ENCODE data around the gene TAF1B. TPM values are rescaled to one million over a fixed set of nuclear protein-coding genes. Genes with fewer than 3 reads are reported as not detected.

TAF1B gene
- total RNA-seq, 2 experiments from 2014 or later: 49.4 to 54.7 TPM

DNA sequence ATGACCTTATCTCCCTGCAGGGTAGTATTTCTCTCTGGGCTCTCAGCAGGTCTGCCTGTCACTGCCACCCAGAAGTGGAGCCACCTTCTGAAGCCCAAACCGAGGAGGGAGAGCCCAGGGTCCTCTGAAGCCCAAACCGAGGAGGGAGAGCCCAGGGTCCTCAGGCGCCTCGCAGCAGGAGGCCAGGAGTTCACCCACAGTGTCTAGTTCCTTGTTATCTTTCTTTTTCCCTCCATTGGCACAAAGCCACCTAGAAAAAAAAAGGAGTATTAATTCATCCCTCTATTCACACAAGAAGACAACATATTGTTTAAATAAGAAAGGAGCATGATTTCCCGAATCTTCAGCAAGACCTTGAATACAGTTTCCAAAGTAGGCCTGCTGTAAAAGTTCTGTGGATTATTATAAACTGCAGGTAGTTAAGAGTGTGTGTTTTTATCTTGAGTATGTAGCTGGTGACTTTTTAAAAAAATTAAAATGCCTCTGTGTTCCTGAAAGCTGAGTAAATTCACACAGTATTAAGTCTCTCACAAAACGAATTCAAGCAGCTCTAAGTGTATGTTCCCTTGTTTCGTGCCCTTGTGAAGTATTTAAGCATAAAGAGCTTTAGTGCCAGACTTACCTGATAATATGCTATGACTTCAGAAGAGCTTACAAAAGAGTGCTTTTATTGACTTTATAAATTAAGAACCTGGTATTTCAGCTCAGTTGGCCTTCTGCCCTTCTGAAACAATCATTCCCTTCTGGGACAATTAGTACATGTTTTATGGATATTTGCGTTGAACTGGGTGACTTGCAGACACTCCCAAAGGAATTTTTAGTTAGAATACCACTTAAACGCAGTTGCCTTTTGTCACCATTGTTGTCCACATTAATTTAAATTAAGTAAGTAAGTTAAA is 96.6 kb downstream of the TAF1B start:
- H3K27ac Mint-ChIP-seq: no peak overlapping the region
- peaks cover 8% of the 10 kb centered on the region for H3K27me3 Mint-ChIP-seq
- no peak overlapping the region for H3K4me3 Mint-ChIP-seq
- H3K4me1 Mint-ChIP-seq: peaks cover 5% of the 10 kb centered on the region
- POLR2A ChIA-PET: interaction anchor here (0.6 kb wide), 1 partner anchor 383 kb away, joined by 3 read pairs; no protein-coding TSS in a partner anchor
- no peaks in the 10 kb centered on the region for H3K9me3 Mint-ChIP-seq
- DNase-seq: no peak
- CTCF ChIA-PET: interaction anchor here (1.1 kb wide), 1 partner anchor 141 kb away, joined by 3 read pairs; no protein-coding TSS in a partner anchor
- H3K36me3 Mint-ChIP-seq (ENCODE audit: low read depth): peaks cover 12% of the 10 kb centered on the region

GRCh38 chr2:9941196-9941995 is 98.1 kb downstream of the TAF1B start:
- DNase-seq: no peak
- Mint-ChIP-seq H3K27ac (no peak overlapping the region), H3K4me3 (no peak overlapping the region), H3K36me3 (ENCODE audit: low read depth) (peaks cover 5% of the 10 kb centered on the region), H3K9me3 (no peaks in the 10 kb centered on the region), H3K27me3 (peaks cover 22% of the 10 kb centered on the region), H3K4me1 (peaks cover 5% of the 10 kb centered on the region)
- CTCF ChIA-PET: interaction anchor here (2.5 kb wide), 1 partner anchor 27 kb away, joined by 6 read pairs; no protein-coding TSS in a partner anchor
- POLR2A ChIA-PET: no interaction called here

DNA sequence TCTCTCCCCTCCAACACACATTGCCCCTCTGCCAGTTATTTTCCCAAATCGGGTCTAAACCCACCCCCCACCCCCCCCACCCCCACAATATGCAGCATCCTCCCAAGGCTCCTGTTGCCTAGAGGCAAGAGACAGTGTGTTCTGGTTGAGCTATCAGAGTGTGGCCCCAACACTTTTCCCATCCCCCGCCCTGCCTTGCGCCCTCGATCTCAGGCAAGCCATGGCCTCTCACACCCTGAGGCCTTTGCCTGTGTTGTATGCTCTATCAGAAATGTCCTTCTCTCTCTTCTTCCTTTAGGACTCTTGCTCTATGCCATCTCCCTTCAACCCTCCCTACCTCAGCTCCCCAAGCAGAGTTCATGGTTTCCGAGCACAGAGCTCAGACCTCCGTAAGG is 98.7 kb downstream of the TAF1B start:
- Mint-ChIP-seq H3K4me1 (peaks cover 5% of the 10 kb centered on the region), H3K4me3 (no peak overlapping the region), H3K27ac (no peak overlapping the region), H3K27me3 (peaks cover 26% of the 10 kb centered on the region), H3K36me3 (ENCODE audit: low read depth) (peaks cover 2% of the 10 kb centered on the region), H3K9me3 (no peaks in the 10 kb centered on the region)
- POLR2A ChIA-PET: no interaction called here
- DNase-seq: no peak
- CTCF ChIA-PET: interaction anchor here (1.9 to 2.5 kb wide), 2 partner anchors 27 to 128 kb away, joined by 4 to 6 read pairs; no protein-coding TSS in a partner anchor

- no peaks in the 10 kb centered on the region for H3K9me3 Mint-ChIP-seq
- H3K4me1 Mint-ChIP-seq: peaks cover 5% of the 10 kb centered on the region
- ChIA-PET CTCF (interaction anchor here (1.0 to 2.7 kb wide), 2 partner anchors 41 to 128 kb away, joined by 5 to 15 read pairs; no protein-coding TSS in a partner anchor), POLR2A (interaction anchor here (1.1 kb wide), 1 partner anchor 16 kb away, joined by 3 read pairs; no protein-coding TSS in a partner anchor)
- no peak for DNase-seq
- no peak overlapping the region for H3K4me3 Mint-ChIP-seq
- peaks cover 37% of the 10 kb centered on the region for H3K27me3 Mint-ChIP-seq
- no peak overlapping the region for H3K27ac Mint-ChIP-seq
- no peaks in the 10 kb centered on the region for H3K36me3 Mint-ChIP-seq (ENCODE audit: low read depth)
Measured at GRCh38 chr2:9944330-9944758, 101.1 kb downstream of the TAF1B start.

GRCh38 chr2:9945596-9945995 is 102.3 kb downstream of the TAF1B start:
- Mint-ChIP-seq H3K27ac (no peak overlapping the region), H3K4me3 (no peak overlapping the region), H3K9me3 (no peaks in the 10 kb centered on the region), H3K27me3 (peaks cover 46% of the 10 kb centered on the region), H3K4me1 (peaks cover 8% of the 10 kb centered on the region), H3K36me3 (ENCODE audit: low read depth) (no peaks in the 10 kb centered on the region)
- ChIA-PET POLR2A (no interaction called here), CTCF (interaction anchor here (2.7 kb wide), 1 partner anchor 39 kb away, joined by 15 read pairs; no protein-coding TSS in a partner anchor)
- DNase-seq: no peak

- H3K4me1 Mint-ChIP-seq: peaks cover 5% of the 10 kb centered on the region
- POLR2A ChIA-PET: no interaction called here
- peaks cover 47% of the 10 kb centered on the region for H3K27me3 Mint-ChIP-seq
- DNase-seq: no peak
- CTCF ChIA-PET: no interaction called here
- no peaks in the 10 kb centered on the region for H3K9me3 Mint-ChIP-seq
- no peak overlapping the region for H3K27ac Mint-ChIP-seq
- H3K36me3 Mint-ChIP-seq (ENCODE audit: low read depth): no peaks in the 10 kb centered on the region
- H3K4me3 Mint-ChIP-seq: no peak overlapping the region
Measured at GRCh38 chr2:9946076-9946475, 102.8 kb downstream of the TAF1B start.

- no peak overlapping the region for H3K27ac Mint-ChIP-seq
- peaks cover 47% of the 10 kb centered on the region for H3K27me3 Mint-ChIP-seq
- no peaks in the 10 kb centered on the region for H3K36me3 Mint-ChIP-seq (ENCODE audit: low read depth)
- no peak for DNase-seq
- POLR2A ChIA-PET: no interaction called here
- H3K9me3 Mint-ChIP-seq: no peaks in the 10 kb centered on the region
- peaks cover 3% of the 10 kb centered on the region for H3K4me1 Mint-ChIP-seq
- H3K4me3 Mint-ChIP-seq: no peak overlapping the region
- CTCF ChIA-PET: interaction anchor here (0.5 to 1.5 kb wide), 2 partner anchors 146 to 1506 kb away, joined by 3 read pairs; no protein-coding TSS in a partner anchor
Measured at GRCh38 chr2:9946818-9947217, 103.5 kb downstream of the TAF1B start.

DNA sequence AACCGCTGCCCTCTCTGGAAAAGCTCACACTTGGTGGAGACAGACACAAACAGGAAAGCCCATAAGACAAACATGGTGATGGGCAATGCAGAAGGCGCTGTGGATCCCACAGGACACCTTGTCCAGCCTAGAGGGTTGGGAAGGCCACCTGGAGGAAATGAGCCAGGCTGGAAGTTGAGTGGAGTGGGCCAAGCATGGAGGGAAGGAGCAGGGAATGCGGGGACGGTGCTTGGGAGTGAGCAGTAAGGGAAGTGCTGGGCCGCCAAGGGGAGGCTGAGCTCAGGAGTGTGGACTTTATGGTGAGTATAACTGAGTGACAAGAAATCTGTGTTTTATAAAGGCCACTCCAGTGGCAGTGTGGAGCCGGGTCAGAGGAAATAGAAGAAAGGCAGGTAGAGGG is 105.4 kb downstream of the TAF1B start:
- H3K4me1 Mint-ChIP-seq: peaks cover 9% of the 10 kb centered on the region
- H3K27me3 Mint-ChIP-seq: peaks cover 58% of the 10 kb centered on the region
- no peaks in the 10 kb centered on the region for H3K36me3 Mint-ChIP-seq (ENCODE audit: low read depth)
- POLR2A ChIA-PET: no interaction called here
- no peak for DNase-seq
- CTCF ChIA-PET: interaction anchor here (0.6 to 2.6 kb wide), 2 partner anchors 35 to 486 kb away, joined by 3 to 12 read pairs; no protein-coding TSS in a partner anchor
- H3K9me3 Mint-ChIP-seq: no peaks in the 10 kb centered on the region
- H3K4me3 Mint-ChIP-seq: no peak overlapping the region
- no peak overlapping the region for H3K27ac Mint-ChIP-seq

DNA sequence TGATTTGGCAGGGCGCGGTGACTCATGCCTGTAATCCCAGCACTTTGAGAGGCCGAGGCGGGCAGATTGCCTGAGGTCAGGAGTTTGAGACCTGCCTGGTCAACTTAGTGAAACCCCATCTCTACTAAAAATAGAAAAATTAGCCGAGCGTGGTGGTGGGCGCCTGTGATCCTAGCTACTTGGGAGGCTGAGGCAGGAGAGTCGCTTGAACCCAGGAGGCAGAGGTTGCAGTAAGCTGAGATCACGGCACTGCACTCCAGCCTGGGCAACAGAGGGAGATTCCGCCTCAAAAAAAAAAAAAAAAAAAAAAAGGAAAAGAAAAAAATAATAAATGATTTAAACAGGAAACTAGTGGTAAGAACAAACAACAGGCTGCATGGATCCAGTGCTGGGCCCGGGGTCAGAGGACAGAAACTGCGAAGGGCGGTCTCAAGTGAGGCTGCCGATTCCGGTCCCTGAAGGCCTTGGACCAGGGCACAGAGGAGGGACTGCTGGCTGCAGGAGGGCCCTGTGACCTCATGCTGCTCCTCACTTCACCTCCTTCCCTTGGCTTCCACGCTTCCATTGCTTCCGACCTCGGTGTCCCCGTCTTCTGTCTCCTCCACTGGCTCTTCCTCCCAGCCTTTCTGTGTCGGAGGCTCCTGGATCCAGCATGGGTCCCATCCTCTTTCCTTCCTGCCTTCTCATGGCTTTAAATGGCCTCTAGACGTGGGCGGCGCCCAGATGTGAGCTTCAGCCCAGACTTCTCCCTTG is 106.1 kb downstream of the TAF1B start:
- CTCF ChIA-PET: interaction anchor here (0.6 to 2.6 kb wide), 2 partner anchors 35 to 486 kb away, joined by 3 to 12 read pairs; no protein-coding TSS in a partner anchor
- Mint-ChIP-seq H3K36me3 (ENCODE audit: low read depth) (no peaks in the 10 kb centered on the region), H3K9me3 (no peaks in the 10 kb centered on the region), H3K27ac (no peak overlapping the region), H3K4me1 (peaks cover 9% of the 10 kb centered on the region), H3K4me3 (peak overlapping the region; percentile 75), H3K27me3 (peaks cover 60% of the 10 kb centered on the region)
- DNase-seq: no peak
- POLR2A ChIA-PET: interaction anchor here (0.6 to 1.2 kb wide), 2 partner anchors 106 to 204 kb away, joined by 3 read pairs; partner anchors contain the start of gene TAF1B

GRCh38 chr2:9949992-9950520 is 106.8 kb downstream of the TAF1B start:
- DNase-seq: no peak
- Mint-ChIP-seq H3K27ac (no peak overlapping the region), H3K4me1 (peaks cover 9% of the 10 kb centered on the region), H3K36me3 (ENCODE audit: low read depth) (no peaks in the 10 kb centered on the region), H3K27me3 (peaks cover 60% of the 10 kb centered on the region), H3K4me3 (peak overlapping the region; percentile 75), H3K9me3 (no peaks in the 10 kb centered on the region)
- CTCF ChIA-PET: interaction anchor here (2.6 kb wide), 1 partner anchor 34 kb away, joined by 12 read pairs; no protein-coding TSS in a partner anchor
- POLR2A ChIA-PET: interaction anchor here (1.1 to 1.2 kb wide), 2 partner anchors 93 to 107 kb away, joined by 3 read pairs; partner anchors contain the start of genes KLF11 and TAF1B

DNA sequence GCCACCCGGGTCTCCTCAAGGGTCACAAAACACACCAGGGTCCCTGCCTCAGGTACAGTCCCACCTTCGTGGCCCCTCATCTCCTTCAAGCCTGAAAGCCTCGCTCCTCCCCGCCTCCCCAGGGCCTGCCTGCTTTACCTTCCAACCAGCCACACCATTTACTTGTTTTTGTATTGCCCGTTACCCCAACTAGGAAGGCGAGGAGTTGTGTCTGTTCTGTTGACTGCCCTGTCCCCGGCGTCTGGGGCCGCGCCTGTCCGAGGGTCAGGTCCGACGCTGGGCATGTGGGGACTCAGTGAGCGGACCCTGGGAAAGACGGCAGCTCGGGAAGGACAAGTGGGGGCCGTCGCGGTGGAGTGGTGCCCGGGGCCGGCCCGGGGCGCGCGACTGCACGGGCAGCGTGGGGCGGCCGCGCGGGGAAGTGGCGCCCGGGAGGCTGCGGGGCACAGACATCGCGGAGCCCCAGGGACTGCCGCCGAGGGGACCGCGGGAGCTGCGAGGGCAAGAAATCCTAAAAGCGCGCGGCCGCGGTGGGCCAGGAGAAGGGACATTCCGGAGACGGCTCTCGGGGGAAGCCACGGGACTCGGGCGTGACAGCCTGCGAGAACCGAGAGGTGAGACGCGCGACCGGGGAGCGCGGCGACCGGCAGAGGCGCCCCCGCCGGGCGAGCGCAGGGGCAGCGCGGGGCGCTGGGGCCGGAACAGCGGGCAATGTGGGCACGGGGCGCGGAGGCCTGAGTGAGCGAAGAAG is 107.4 kb downstream of the TAF1B start:
- Mint-ChIP-seq H3K4me3 (peak overlapping the region; percentile 75), H3K27me3 (peaks cover 55% of the 10 kb centered on the region), H3K4me1 (peaks cover 9% of the 10 kb centered on the region), H3K9me3 (no peaks in the 10 kb centered on the region), H3K36me3 (ENCODE audit: low read depth) (no peaks in the 10 kb centered on the region), H3K27ac (no peak overlapping the region)
- DNase-seq: no peak
- POLR2A ChIA-PET: interaction anchor here (1.1 kb wide), 1 partner anchor 93 kb away, joined by 3 read pairs; the partner anchor contains the start of gene KLF11
- CTCF ChIA-PET: no interaction called here

GRCh38 chr2:9951272-9951521 is 107.9 kb downstream of the TAF1B start:
- H3K9me3 Mint-ChIP-seq: no peaks in the 10 kb centered on the region
- ChIA-PET POLR2A (no interaction called here), CTCF (no interaction called here)
- DNase-seq: no peak
- peaks cover 9% of the 10 kb centered on the region for H3K4me1 Mint-ChIP-seq
- peaks cover 50% of the 10 kb centered on the region for H3K27me3 Mint-ChIP-seq
- no peaks in the 10 kb centered on the region for H3K36me3 Mint-ChIP-seq (ENCODE audit: low read depth)
- no peak overlapping the region for H3K27ac Mint-ChIP-seq
- peak overlapping the region; percentile 75 for H3K4me3 Mint-ChIP-seq
